ENCODE measurements around the gene HIGD2A. TPM values are rescaled to one million over a fixed set of nuclear protein-coding genes. Genes with fewer than 3 reads are reported as not detected.

Gene HIGD2A
- total and polyA plus RNA-seq, 2 of the 13 experiments (the other 11 are each of a cell fraction or from before 2014, with no cell fraction given), result 89.2 to 146 TPM

DNA sequence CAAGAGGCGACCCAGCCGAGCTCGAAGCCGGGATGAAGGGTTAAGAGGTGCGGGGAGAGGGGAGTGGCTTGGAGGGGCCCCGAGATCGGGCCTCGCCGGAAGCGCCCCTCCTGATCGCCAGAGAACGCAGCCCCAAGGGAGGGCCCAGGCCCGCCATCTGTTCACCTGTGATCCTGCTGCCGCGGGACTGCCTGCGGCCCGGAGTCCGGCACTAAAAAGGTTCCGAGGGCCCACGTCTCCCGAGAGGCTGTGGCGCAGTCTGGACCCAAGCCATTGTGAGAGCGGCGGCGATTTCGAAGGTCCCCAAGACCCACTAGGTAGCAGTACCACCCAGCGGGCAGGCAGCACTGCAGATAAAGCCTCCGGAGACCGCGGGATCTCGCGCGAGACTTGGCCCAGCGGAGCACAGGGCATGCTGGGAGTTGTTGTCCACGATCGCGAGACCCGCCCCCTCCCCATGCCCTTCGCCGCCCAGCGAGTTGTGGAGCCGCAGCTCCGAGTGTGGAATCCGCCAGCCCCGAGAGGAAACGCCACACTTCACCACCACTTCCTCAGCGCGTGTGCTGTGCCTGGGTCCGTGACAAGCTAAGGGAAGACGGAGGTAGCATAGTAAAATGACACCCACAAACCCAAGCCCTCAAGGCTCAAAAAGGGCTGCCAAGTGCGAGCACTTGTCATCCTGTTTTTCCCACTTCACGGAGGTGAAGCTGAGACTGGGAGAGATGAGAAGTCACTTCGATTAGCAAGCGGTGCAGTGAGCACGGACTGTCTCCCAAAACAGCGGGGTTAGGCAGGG lies 26.9 kb upstream of the HIGD2A start, which contains the start of gene KIAA1191 (continued):
- TF ChIP-seq ZNF556 (CRISPR knock-in tag; IDR thresholded peaks at IDR 0.05; ENCODE audit: borderline replicate concordance) (no peak), DMAP1 (CRISPR knock-in tag; IDR thresholded peaks at IDR 0.05) (peak; percentile 79; the same call in 1 of the 2 replicates), IRX3 (CRISPR knock-in tag; IDR thresholded peaks at IDR 0.05; ENCODE audit: borderline replicate concordance, low read depth) (no peak), ARNT (IDR thresholded peaks at IDR 0.05) (no peak), HOXA3 (CRISPR knock-in tag; IDR thresholded peaks at IDR 0.05) (peak; percentile 76; the same call in 1 of the 2 replicates), ZNF101 (CRISPR knock-in tag; IDR thresholded peaks at IDR 0.05; ENCODE audit: borderline replicate concordance, low read depth) (no peak), ZNF691 (CRISPR knock-in tag; IDR thresholded peaks at IDR 0.05; ENCODE audit: borderline replicate concordance, low read depth) (0 out of 2 replicates have a peak, but pooled peaks have one; percentile 57), ZNF484 (CRISPR knock-in tag; IDR thresholded peaks at IDR 0.05; ENCODE audit: borderline replicate concordance, low read depth) (no peak), ESRRA (CRISPR knock-in tag; IDR thresholded peaks at IDR 0.05; ENCODE audit: low read depth) (peak; percentile 60; the same call in 1 of the 2 replicates), ZNF713 (CRISPR knock-in tag; IDR thresholded peaks at IDR 0.05) (peak; percentile 94; the same call in 1 of the 2 replicates), HDAC6 (IDR thresholded peaks at IDR 0.05; ENCODE audit: low read depth, low read length) (no peak), CCDC6 (CRISPR knock-in tag; IDR thresholded peaks at IDR 0.05) (peak; percentile 94; the same call in 1 of the 2 replicates), ZFY (CRISPR knock-in tag; IDR thresholded peaks at IDR 0.05) (peak; percentile 98), ZFYVE20 (CRISPR knock-in tag; IDR thresholded peaks at IDR 0.05; ENCODE audit: borderline replicate concordance, low read depth) (peak; percentile 79; the same call in 1 of the 2 replicates)
- TF ChIP-seq, protein P1, sequence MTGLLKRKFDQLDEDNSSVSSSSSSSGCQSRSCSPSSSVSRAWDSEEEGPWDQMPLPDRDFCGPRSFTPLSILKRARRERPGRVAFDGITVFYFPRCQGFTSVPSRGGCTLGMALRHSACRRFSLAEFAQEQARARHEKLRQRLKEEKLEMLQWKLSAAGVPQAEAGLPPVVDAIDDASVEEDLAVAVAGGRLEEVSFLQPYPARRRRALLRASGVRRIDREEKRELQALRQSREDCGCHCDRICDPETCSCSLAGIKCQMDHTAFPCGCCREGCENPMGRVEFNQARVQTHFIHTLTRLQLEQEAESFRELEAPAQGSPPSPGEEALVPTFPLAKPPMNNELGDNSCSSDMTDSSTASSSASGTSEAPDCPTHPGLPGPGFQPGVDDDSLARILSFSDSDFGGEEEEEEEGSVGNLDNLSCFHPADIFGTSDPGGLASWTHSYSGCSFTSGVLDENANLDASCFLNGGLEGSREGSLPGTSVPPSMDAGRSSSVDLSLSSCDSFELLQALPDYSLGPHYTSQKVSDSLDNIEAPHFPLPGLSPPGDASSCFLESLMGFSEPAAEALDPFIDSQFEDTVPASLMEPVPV (CRISPR knock-in tag; IDR thresholded peaks at IDR 0.05), result no peak
- TF ChIP-seq, protein P2, sequence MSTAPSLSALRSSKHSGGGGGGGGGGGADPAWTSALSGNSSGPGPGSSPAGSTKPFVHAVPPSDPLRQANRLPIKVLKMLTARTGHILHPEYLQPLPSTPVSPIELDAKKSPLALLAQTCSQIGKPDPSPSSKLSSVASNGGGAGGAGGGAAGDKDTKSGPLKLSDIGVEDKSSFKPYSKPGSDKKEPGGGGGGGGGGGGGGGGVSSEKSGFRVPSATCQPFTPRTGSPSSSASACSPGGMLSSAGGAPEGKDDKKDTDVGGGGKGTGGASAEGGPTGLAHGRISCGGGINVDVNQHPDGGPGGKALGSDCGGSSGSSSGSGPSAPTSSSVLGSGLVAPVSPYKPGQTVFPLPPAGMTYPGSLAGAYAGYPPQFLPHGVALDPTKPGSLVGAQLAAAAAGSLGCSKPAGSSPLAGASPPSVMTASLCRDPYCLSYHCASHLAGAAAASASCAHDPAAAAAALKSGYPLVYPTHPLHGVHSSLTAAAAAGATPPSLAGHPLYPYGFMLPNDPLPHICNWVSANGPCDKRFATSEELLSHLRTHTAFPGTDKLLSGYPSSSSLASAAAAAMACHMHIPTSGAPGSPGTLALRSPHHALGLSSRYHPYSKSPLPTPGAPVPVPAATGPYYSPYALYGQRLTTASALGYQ (CRISPR knock-in tag; IDR thresholded peaks at IDR 0.05), result no peak
- TF ChIP-seq, protein P3, sequence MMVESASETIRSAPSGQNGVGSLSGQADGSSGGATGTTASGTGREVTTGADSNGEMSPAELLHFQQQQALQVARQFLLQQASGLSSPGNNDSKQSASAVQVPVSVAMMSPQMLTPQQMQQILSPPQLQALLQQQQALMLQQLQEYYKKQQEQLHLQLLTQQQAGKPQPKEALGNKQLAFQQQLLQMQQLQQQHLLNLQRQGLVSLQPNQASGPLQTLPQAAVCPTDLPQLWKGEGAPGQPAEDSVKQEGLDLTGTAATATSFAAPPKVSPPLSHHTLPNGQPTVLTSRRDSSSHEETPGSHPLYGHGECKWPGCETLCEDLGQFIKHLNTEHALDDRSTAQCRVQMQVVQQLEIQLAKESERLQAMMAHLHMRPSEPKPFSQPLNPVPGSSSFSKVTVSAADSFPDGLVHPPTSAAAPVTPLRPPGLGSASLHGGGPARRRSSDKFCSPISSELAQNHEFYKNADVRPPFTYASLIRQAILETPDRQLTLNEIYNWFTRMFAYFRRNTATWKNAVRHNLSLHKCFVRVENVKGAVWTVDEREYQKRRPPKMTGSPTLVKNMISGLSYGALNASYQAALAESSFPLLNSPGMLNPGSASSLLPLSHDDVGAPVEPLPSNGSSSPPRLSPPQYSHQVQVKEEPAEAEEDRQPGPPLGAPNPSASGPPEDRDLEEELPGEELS (CRISPR knock-in tag; IDR thresholded peaks at IDR 0.05), result no peak
- TF ChIP-seq, protein P4, sequence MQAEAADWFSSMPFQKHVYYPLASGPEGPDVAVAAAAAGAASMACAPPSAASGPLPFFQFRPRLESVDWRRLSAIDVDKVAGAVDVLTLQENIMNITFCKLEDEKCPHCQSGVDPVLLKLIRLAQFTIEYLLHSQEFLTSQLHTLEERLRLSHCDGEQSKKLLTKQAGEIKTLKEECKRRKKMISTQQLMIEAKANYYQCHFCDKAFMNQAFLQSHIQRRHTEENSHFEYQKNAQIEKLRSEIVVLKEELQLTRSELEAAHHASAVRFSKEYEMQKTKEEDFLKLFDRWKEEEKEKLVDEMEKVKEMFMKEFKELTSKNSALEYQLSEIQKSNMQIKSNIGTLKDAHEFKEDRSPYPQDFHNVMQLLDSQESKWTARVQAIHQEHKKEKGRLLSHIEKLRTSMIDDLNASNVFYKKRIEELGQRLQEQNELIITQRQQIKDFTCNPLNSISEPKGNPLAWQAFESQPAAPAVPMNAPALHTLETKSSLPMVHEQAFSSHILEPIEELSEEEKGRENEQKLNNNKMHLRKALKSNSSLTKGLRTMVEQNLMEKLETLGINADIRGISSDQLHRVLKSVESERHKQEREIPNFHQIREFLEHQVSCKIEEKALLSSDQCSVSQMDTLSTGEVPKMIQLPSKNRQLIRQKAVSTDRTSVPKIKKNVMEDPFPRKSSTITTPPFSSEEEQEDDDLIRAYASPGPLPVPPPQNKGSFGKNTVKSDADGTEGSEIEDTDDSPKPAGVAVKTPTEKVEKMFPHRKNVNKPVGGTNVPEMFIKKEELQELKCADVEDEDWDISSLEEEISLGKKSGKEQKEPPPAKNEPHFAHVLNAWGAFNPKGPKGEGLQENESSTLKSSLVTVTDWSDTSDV (CRISPR knock-in tag; IDR thresholded peaks at IDR 0.05), result no peak

All from HepG2 (cell line).